Measurements from ENCODE around the gene OTP.

DNA sequence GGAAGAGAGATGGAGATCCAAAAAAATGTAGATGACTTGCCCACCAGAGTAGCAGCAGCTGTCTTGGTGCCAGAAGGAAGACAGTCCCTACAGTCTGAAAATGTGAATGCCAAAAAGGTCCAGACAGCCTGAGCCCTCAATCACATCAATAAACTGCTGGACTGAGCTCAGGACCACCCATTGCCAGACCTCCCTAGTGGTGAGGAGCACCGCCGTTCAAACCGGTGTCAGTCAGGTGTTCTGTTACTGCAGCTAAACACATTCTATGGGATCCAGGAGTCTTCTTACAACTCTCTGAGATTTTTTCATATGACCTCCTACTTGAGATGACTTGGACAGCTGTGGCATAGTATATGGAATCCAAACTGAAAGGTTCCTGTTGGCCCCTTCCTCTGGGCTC, 32.0 kb upstream of the OTP start:
- TF ChIP-seq POLR2AphosphoS5 (IDR thresholded peaks at IDR 0.05): no peak
- TF ChIP-seq, protein P1, sequence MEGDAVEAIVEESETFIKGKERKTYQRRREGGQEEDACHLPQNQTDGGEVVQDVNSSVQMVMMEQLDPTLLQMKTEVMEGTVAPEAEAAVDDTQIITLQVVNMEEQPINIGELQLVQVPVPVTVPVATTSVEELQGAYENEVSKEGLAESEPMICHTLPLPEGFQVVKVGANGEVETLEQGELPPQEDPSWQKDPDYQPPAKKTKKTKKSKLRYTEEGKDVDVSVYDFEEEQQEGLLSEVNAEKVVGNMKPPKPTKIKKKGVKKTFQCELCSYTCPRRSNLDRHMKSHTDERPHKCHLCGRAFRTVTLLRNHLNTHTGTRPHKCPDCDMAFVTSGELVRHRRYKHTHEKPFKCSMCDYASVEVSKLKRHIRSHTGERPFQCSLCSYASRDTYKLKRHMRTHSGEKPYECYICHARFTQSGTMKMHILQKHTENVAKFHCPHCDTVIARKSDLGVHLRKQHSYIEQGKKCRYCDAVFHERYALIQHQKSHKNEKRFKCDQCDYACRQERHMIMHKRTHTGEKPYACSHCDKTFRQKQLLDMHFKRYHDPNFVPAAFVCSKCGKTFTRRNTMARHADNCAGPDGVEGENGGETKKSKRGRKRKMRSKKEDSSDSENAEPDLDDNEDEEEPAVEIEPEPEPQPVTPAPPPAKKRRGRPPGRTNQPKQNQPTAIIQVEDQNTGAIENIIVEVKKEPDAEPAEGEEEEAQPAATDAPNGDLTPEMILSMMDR (IDR thresholded peaks at IDR 0.05): no peak
- TF ChIP-seq POLR2A (IDR thresholded peaks at IDR 0.05): no peak
- TF ChIP-seq EP300 (IDR thresholded peaks at IDR 0.05): no peak

Data from suprapubic skin (tissue), 4 donors.